ENCODE measurements around the gene CRHR2.

CRHR2 gene

DNA sequence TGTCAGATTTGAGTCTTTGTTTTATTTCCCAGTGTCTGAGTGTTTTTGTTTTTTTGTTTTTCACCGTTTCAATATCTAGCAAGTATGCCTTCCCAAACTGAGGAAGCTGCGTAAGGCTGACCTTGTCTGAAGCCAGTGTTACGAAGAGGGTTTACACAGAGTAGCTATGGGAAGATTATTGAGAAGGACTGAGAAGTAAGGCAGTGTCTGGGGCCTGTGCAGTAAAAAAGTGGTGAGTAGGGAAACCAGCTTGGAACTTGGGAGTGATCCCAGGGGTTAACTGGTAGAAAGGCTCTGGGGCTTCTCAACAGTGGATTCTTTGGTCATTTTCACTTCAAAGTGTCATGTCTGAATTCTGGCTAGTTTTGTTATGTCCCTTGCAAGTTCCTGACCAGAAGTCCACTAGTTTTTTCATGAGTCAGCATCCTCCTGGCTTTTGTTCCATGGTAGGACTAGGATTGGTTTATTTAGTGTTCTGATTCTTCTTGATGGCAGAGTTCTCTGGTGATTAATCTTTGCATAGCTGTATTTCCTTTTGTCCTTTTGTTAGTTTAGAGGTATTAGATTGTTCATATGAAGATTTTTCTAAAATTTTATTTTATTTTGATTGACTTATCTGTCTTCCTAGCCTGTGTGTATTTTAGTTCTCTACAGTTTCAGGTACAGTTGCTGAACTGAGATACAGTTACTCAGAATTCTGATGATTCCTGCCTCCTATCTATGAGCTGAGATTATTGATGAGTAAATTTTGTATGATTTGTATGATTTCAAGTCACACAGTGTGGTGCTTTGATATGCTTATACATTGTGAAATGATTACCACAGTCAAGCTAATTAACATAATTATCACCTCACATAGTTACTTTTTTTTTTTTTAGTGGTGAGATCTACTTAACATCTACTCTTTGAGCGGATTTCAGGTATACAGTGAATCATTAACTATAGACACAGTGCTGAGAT is 68.6 kb downstream of the CRHR2 start:
- no peak for DNase-seq

- no peak for DNase-seq
Observed at GRCh38 chr7:30612658-30613265, 69.5 kb downstream of the CRHR2 start.

GRCh38 chr7:30605832-30606231 is 76.4 kb downstream of the CRHR2 start:
- DNase-seq = no peak

- DNase-seq = no peak
Observed at GRCh38 chr7:30604901-30605300, 77.4 kb downstream of the CRHR2 start.

Data from NCI-H1105 (cell line).